IMR-90 (cell line): Measurements from ENCODE around the gene BMERB1. TPM values are rescaled to one million over a fixed set of nuclear protein-coding genes. Genes with fewer than 3 reads are reported as not detected.

Experiments
- ATAC-seq: fragments of 200-7000 bp; cut with Tn5 transposase; 2 replicates; pipeline ENCODE4 v1.9.1; 2020; ENCODE audit warnings: low read depth, mild to moderate bottlenecking, moderate library complexity
- BruUV-seq: library from RNA; stranded (reverse); fragments of 400-500 nt; replicated peaks from 2 replicates; lab custom pipeline; 2021; lab: Mats Ljungman, UMichigan
- CTCF ChIA-PET: fragments of 300-600 bp; formaldehyde crosslinking; extraction: SDS; loops from one replicate; lab custom pipeline; 2021; ENCODE audit warnings: antibody characterized with exemption; lab: Yijun Ruan, JAX
- POLR2A ChIA-PET: fragments of 300-600 bp; sonication (Branson Sonifier 250); formaldehyde crosslinking; loops from one replicate; lab custom pipeline; 2022; ENCODE audit warnings: antibody characterized with exemption; ENCODE audit not compliant: unreplicated experiment; lab: Charles Lee
- DNase-seq: peaks from one replicate; pipeline ENCODE4 v3.0.0; 2013
- H2AFZ ChIP-seq: replicated peaks from 2 replicates; pipeline ENCODE3; 2013; ENCODE audit warnings: low read length, mild to moderate bottlenecking; ENCODE audit not compliant: poor library complexity
- H2AK5ac ChIP-seq: 2 replicates; pipeline ENCODE4 v1.6.1; 2013; ENCODE audit warnings: low read depth, low read length, inconsistent platforms
- H2AK9ac ChIP-seq: replicated peaks from 2 replicates; pipeline ENCODE3; 2013; ENCODE audit warnings: mild to moderate bottlenecking, low read depth, low read length, moderate library complexity; ENCODE audit not compliant: poor library complexity
- H2BK120ac ChIP-seq: 2 replicates; pipeline ENCODE4 v1.6.1; 2013; ENCODE audit warnings: low read depth, low read length, inconsistent platforms
- H2BK15ac ChIP-seq: 3 replicates; pipeline ENCODE4 v1.6.1; 2013; ENCODE audit warnings: low read depth, low read length, inconsistent platforms
- H2BK20ac ChIP-seq: 2 replicates; pipeline ENCODE4 v1.6.1; 2013; ENCODE audit warnings: low read depth, mild to moderate bottlenecking, inconsistent platforms, low read length, moderate library complexity
- H2BK5ac ChIP-seq: 2 replicates; pipeline ENCODE4 v1.6.1; 2013; ENCODE audit warnings: mild to moderate bottlenecking, low read depth, low read length, inconsistent platforms; ENCODE audit not compliant: poor library complexity, severe bottlenecking
- H3K14ac ChIP-seq: replicated peaks from 2 replicates; pipeline ENCODE4 v1.6.1; 2013; ENCODE audit warnings: low read depth, low read length, inconsistent platforms
- H3K18ac ChIP-seq: 2 replicates; pipeline ENCODE4 v1.6.1; 2013; ENCODE audit warnings: low read depth, low read length, control low read depth
- H3K23ac ChIP-seq: 2 replicates; pipeline ENCODE4 v1.6.1; 2013; ENCODE audit warnings: low read depth, low read length, inconsistent platforms
- H3K27ac ChIP-seq: 2 replicates; pipeline ENCODE4 v1.5.1; 2013; ENCODE audit warnings: mild to moderate bottlenecking, control low read depth, low read length; ENCODE audit not compliant: insufficient read depth
- H3K27me3 ChIP-seq: 2 replicates; pipeline ENCODE4 v1.6.1; 2013; ENCODE audit warnings: low read length; ENCODE audit not compliant: control insufficient read depth, insufficient read depth
- H3K36me3 ChIP-seq: 2 replicates; pipeline ENCODE4 v1.6.1; 2013; ENCODE audit warnings: low read length, mixed read lengths; ENCODE audit not compliant: control insufficient read depth, insufficient read depth
- H3K4ac ChIP-seq: 2 replicates; pipeline ENCODE4 v1.6.1; 2013; ENCODE audit warnings: low read depth, low read length, inconsistent platforms
- H3K4me1 ChIP-seq: 2 replicates; pipeline ENCODE4 v1.6.1; 2013; ENCODE audit warnings: low read length, mixed read lengths; ENCODE audit not compliant: control insufficient read depth, insufficient read depth
- H3K4me2 ChIP-seq: 2 replicates; pipeline ENCODE4 v1.6.1; 2013; ENCODE audit warnings: low read depth, mild to moderate bottlenecking, control low read depth, low read length, moderate library complexity
- H3K4me3 ChIP-seq: 2 replicates; pipeline ENCODE4 v1.5.1; 2013; ENCODE audit warnings: low read depth, mild to moderate bottlenecking, control low read depth, low read length, moderate library complexity; ENCODE audit not compliant: insufficient read depth
- H3K56ac ChIP-seq: 2 replicates; pipeline ENCODE4 v1.6.1; 2013; ENCODE audit warnings: low read length, inconsistent platforms; ENCODE audit not compliant: insufficient read depth; ENCODE audit errors: extremely low read depth
- H3K79me1 ChIP-seq, 2 experiments: 2 replicates each; pipeline ENCODE4 v1.6.1; 2013; ENCODE audit warnings: low read length in 2 of 2, inconsistent platforms in 1 of 2, low read depth in 1 of 2
- H3K9ac ChIP-seq: 2 replicates; pipeline ENCODE4 v1.6.1; 2013; ENCODE audit warnings: low read depth, low read length, control low read depth
- H3K9me1 ChIP-seq: 2 replicates; pipeline ENCODE4 v1.6.1; 2013; ENCODE audit warnings: low read length, inconsistent platforms; ENCODE audit not compliant: insufficient read depth
- H3K9me3 ChIP-seq: 2 replicates; pipeline ENCODE4 v1.6.1; 2013; ENCODE audit warnings: low read length; ENCODE audit not compliant: control insufficient read depth, insufficient read depth
- H4K20me1 ChIP-seq: 2 replicates; pipeline ENCODE4 v1.6.1; 2013; ENCODE audit warnings: low read length, inconsistent platforms; ENCODE audit not compliant: insufficient read depth
- H4K5ac ChIP-seq: 2 replicates; pipeline ENCODE4 v1.6.1; 2013; ENCODE audit warnings: mild to moderate bottlenecking, low read depth, low read length, control low read depth
- H4K8ac ChIP-seq, 2 experiments: 2 replicates each; pipeline ENCODE4 v1.6.1; 2013; ENCODE audit warnings: low read depth in 2 of 2, low read length in 2 of 2, control low read depth in 1 of 2, inconsistent platforms in 1 of 2
- H4K91ac ChIP-seq: 2 replicates; pipeline ENCODE4 v1.6.1; 2013; ENCODE audit warnings: low read depth, low read length, inconsistent platforms; ENCODE audit not compliant: insufficient read depth
- CEBPB ChIP-seq: IDR thresholded peaks from 2 replicates; pipeline ENCODE4 v1.6.1; 2012; ENCODE audit warnings: low read depth, low read length, improper control_type of control experiment
- ELK1 ChIP-seq: fragments of 150-350 bp; IDR thresholded peaks from 2 replicates; pipeline ENCODE4 v1.6.1; 2016; ENCODE audit warnings: low read depth, mild to moderate bottlenecking, low read length, moderate library complexity, borderline replicate concordance
- FOS ChIP-seq: fragments of 150-350 bp; IDR thresholded peaks from 2 replicates; pipeline ENCODE4 v1.6.1; 2016; ENCODE audit warnings: low read depth, low read length
- MAZ ChIP-seq: IDR thresholded peaks from 2 replicates; pipeline ENCODE4 v1.6.1; 2012; ENCODE audit warnings: low read depth, mild to moderate bottlenecking, low read length, improper control_type of control experiment, moderate library complexity, borderline replicate concordance
- NFE2L2 ChIP-seq: fragments of 150-350 bp; IDR thresholded peaks from 2 replicates; pipeline ENCODE4 v1.6.1; 2016; ENCODE audit warnings: low read depth, mild to moderate bottlenecking, low read length
- POLR2A ChIP-seq: IDR thresholded peaks from 2 replicates; pipeline ENCODE4 v1.6.1; 2012; ENCODE audit warnings: mild to moderate bottlenecking, low read depth, low read length
- RAD21 ChIP-seq: IDR thresholded peaks from 2 replicates; pipeline ENCODE4 v1.6.1; 2012; ENCODE audit warnings: low read length, improper control_type of control experiment
- SMC3 ChIP-seq: fragments of 150-350 bp; IDR thresholded peaks from 2 replicates; pipeline ENCODE4 v1.6.1; 2016; ENCODE audit warnings: low read depth, mild to moderate bottlenecking, antibody characterized with exemption, low read length, moderate library complexity
- WGBS, 2 experiments: methylation state at CpG; one replicate each; pipeline versions ENCODE4 v1.1.5 to v1.1.7; 2013; ENCODE audit warnings: missing lambda C conversion rate in 2 of 2; ENCODE audit not compliant: insufficient read length in 1 of 2; ENCODE audit errors: extremely low coverage in 2 of 2; 5-methylcytosine and 5-hydroxymethylcytosine counted together
- dilution Hi-C: fragments of 300-500 bp; cut with HindIII; formaldehyde crosslinking; loops from one replicate; pipeline ENCODE4 v1.14.3; 2018; ENCODE audit warnings: low sequenced_read_pairs; ENCODE audit not compliant: unreplicated experiment
- in situ Hi-C: fragments of 300-500 bp; cut with MboI; formaldehyde crosslinking; loops from 3 replicates; pipeline ENCODE4 v1.14.3; 2019; ENCODE audit warnings: low sequenced_read_pairs, inconsistent platforms, mixed read lengths
- intact Hi-C: fragments of 100-400 bp; cut with micrococcal nuclease; formaldehyde crosslinking; loops from 2 replicates; pipeline ENCODE4 v1.10.0; 2022
- polyA plus RNA-seq, 3 experiments: library from polyadenylated mRNA; depleted of rRNA; stranded (reverse); fragments of >200 nt; gene quantifications; 2 replicates each; pipeline ENCODE4 v1.2.3, GENCODE V29; 2012; ENCODE audit warnings: low replicate concordance in 1 of 3
- total RNA-seq: library from RNA; depleted of rRNA; stranded (reverse); fragments of >200 nt; gene quantifications from 2 replicates; pipeline ENCODE4 v1.2.3, GENCODE V29; 2012

The BMERB1 gene
- total and polyA plus RNA-seq, 2 of the 4 experiments (the other 2 are of a cell fraction): 22.6 to 32.9 TPM

- H3K4me1 ChIP-seq: no peaks in the 10 kb centered on the region
- DNase-seq (no peak), ATAC-seq (no peak)
- no peak overlapping the region for H2AFZ ChIP-seq
- no peak overlapping the region for H2AK5ac ChIP-seq
- H2AK9ac ChIP-seq: no peak overlapping the region
- BruUV-seq: no TSS peak
- TF ChIP-seq FOS (no peak), POLR2A (no peak), RAD21 (no peak), NFE2L2 (no peak), ELK1 (no peak), MAZ (no peak), SMC3 (no peak), CEBPB (no peak)
- H3K18ac ChIP-seq: no peak overlapping the region
- no peak overlapping the region for H2BK20ac ChIP-seq
- H4K91ac ChIP-seq: no peak overlapping the region
- H2BK5ac ChIP-seq: no peak overlapping the region
- H4K20me1 ChIP-seq: no peaks in the 10 kb centered on the region; the same call in 1 of the 2 replicates
- H3K27me3 ChIP-seq: no peaks in the 10 kb centered on the region
- no peak overlapping the region for H3K4me3 ChIP-seq
- no peak overlapping the region for H3K4ac ChIP-seq
- intact Hi-C loops: no loop called here
- H2BK15ac ChIP-seq: no peak overlapping the region
- H2BK120ac ChIP-seq: no peak overlapping the region
- dilution Hi-C loops: no loop called here
- no CpG with 5 or more reads among the region's 9 CpGs for WGBS, 2 experiments
- in situ Hi-C loops: no loop called here
- H4K5ac ChIP-seq: no peak overlapping the region
- POLR2A ChIA-PET: no interaction called here
- H3K9me3 ChIP-seq: no peaks in the 10 kb centered on the region
- peaks cover 26% of the 10 kb centered on the region in 2 experiments for H3K79me1 ChIP-seq
- H3K9ac ChIP-seq: no peak overlapping the region
- H3K9me1 ChIP-seq: no peaks in the 10 kb centered on the region
- H3K27ac ChIP-seq: no peak overlapping the region
- H4K8ac ChIP-seq: no peak overlapping the region
- CTCF ChIA-PET: interaction anchor here (1.2 kb wide), 1 partner anchor 46 kb away, joined by 3 read pairs; no protein-coding TSS in a partner anchor
- H3K23ac ChIP-seq: no peak overlapping the region
- H3K4me2 ChIP-seq: no peak overlapping the region
- H3K36me3 ChIP-seq: peaks cover 42% of the 10 kb centered on the region
- no peak overlapping the region for H3K56ac ChIP-seq
- no peak overlapping the region for H3K14ac ChIP-seq
Measured at GRCh38 chr16:15635926-15636325, 201.5 kb downstream of the BMERB1 start.
